Lower leg skin (tissue), 3 donors: Measurements from ENCODE around the gene ADGRD1.

Experiments used
- POLR2A ChIP-seq, 2 donors: fragments of 450-650 bp; IDR thresholded peaks; one replicate each; pipeline ENCODE4 v1.6.1; 2016 to 2017; ENCODE audit warnings: antibody characterized with exemption in 2 of 2, mild to moderate bottlenecking in 1 of 2, moderate library complexity in 1 of 2
- TF ChIP-seq, protein P1 (sequence below), 3 donors: fragments of 450-650 bp; IDR thresholded peaks; one replicate each; pipeline ENCODE4 v1.5.1; 2016; ENCODE audit warnings: antibody characterized with exemption in 3 of 3, mild to moderate bottlenecking in 3 of 3, moderate library complexity in 2 of 3

DNA sequence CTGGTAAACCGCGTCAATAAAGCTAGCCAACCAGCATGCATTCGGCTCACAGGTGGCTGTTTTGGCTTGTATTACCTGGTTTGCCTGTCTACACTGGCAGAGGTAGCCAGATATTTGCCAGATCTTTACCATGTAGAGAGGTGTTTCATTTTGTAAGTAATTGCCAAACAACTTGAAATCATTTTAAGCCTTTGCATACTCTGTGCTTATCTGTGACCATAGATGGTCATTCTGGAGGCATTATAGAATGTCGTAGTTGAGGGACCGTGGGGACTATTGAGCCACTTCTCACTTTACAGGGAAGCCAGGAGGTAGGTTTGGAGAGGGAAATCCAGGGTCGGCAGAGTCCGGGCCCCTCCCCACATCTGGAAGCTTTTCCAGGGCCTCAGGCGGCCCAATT is 5.9 kb downstream of the ADGRD1 start:
- TF ChIP-seq, protein P1, sequence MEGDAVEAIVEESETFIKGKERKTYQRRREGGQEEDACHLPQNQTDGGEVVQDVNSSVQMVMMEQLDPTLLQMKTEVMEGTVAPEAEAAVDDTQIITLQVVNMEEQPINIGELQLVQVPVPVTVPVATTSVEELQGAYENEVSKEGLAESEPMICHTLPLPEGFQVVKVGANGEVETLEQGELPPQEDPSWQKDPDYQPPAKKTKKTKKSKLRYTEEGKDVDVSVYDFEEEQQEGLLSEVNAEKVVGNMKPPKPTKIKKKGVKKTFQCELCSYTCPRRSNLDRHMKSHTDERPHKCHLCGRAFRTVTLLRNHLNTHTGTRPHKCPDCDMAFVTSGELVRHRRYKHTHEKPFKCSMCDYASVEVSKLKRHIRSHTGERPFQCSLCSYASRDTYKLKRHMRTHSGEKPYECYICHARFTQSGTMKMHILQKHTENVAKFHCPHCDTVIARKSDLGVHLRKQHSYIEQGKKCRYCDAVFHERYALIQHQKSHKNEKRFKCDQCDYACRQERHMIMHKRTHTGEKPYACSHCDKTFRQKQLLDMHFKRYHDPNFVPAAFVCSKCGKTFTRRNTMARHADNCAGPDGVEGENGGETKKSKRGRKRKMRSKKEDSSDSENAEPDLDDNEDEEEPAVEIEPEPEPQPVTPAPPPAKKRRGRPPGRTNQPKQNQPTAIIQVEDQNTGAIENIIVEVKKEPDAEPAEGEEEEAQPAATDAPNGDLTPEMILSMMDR (IDR thresholded peaks at IDR 0.05), result no peak
- no peak for TF ChIP-seq POLR2A (IDR thresholded peaks at IDR 0.05)
